SK-N-MC (cell line): ENCODE data around the gene CNTNAP3B.
"Not testable (repeated sequence)": the region's sequence is repeated elsewhere in the genome, so short reads cannot be mapped to it uniquely, and the experiment has no call there.

Source experiments
- EZH2 ChIP-seq: fragments of 200-600 bp; sonication (generic); IDR thresholded peaks from one replicate; pipeline ENCODE4 v1.6.1; 2017; ENCODE audit warnings: antibody characterized with exemption
- POLR2AphosphoS5 ChIP-seq: IDR thresholded peaks from 2 replicates; pipeline ENCODE4 v1.6.1; 2012; ENCODE audit warnings: mild to moderate bottlenecking, low read depth, low read length, borderline replicate concordance

DNA sequence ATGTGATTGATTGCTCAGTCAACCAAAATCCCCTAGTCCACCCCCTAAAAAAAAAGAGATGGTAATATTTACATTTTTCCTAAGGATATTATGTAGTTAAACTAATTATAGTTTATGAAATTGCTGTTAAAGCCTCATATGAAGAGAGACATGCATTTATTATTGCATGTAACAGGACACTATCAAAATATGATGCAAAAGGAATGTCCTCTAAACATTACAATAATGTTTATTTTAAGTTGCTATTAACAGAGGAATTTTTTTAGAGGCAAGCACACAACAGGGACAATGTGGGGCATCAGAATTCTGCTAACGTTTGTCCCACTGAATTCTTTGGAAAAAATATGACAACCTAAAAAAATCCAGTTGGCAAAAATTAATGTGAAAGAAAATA lies 44.7 kb downstream of the CNTNAP3B start:
- not testable (repeated sequence) for TF ChIP-seq EZH2, POLR2AphosphoS5
